Measurements from ENCODE around the gene LBR.

Gene LBR

DNA sequence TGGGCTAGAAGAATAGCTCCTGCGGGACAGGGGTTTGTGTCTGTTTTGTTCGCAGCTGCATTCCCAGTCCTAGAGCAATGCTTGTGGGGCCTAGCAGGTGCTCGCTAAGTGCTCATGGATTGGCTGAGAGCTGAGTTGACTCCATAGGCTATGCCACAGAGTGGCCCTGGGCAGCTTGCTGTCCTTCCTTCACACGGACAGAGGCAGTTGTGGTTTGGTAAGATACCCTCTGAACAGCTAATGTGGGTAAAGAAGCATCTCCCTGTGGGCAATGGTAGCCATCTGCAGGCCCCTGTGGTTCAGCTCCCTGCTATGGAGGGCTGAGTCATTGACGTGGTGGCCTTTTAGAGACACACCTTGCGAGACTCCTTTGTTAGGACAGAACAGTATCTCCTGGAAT is 23.5 kb upstream of the LBR start:
- no peak for DNase-seq
- TF ChIP-seq EZH2 (IDR thresholded peaks at IDR 0.05; ENCODE audit: borderline replicate concordance, low read depth, low read length, severe bottlenecking), result no peak
- TF ChIP-seq, protein P1, sequence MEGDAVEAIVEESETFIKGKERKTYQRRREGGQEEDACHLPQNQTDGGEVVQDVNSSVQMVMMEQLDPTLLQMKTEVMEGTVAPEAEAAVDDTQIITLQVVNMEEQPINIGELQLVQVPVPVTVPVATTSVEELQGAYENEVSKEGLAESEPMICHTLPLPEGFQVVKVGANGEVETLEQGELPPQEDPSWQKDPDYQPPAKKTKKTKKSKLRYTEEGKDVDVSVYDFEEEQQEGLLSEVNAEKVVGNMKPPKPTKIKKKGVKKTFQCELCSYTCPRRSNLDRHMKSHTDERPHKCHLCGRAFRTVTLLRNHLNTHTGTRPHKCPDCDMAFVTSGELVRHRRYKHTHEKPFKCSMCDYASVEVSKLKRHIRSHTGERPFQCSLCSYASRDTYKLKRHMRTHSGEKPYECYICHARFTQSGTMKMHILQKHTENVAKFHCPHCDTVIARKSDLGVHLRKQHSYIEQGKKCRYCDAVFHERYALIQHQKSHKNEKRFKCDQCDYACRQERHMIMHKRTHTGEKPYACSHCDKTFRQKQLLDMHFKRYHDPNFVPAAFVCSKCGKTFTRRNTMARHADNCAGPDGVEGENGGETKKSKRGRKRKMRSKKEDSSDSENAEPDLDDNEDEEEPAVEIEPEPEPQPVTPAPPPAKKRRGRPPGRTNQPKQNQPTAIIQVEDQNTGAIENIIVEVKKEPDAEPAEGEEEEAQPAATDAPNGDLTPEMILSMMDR (IDR thresholded peaks at IDR 0.05; ENCODE audit: borderline replicate concordance, extremely low read depth, low read length, poor library complexity, severe bottlenecking), result no peak
- H3K4me1 ChIP-seq (ENCODE audit: insufficient read depth, low read length), result peaks cover 3% of the 10 kb centered on the region

DNA sequence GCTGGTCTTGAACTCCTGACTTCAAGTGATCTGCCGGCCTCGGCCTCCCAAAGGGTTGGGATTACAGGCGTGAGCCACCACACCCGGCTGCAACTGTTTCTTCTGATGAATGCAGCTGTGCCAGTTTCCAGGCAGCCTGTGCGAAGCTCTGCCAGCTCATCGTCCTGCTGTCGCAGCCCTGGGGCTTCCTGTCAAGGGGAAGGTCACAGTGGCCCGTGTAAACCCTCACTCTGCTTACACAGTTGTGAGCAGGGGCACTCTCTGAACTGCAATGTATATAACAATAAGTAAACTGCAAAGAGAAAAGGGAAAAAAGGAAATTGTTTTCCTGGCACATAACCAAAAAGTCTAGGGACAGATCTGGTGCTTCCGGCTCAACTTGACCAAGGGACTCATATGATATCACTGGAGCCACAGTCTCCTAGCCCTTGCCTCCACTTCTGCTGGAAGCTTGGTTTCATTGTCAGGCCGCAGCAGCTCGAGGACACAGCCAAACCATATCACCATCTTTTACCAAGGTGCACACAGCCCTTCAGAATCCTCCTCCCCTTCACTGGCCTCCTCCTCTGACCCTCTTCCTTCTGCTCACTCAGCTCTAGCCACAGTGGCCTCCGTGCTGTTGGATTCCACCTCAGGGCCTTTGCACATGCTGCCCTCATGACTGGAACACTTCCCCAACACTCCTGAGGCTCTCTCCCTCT is 22.8 kb upstream of the LBR start:
- no peak overlapping the region for H3K9ac ChIP-seq (ENCODE audit: low read depth, low read length)
- TF ChIP-seq, protein P1 (IDR thresholded peaks at IDR 0.05; ENCODE audit: borderline replicate concordance, extremely low read depth, low read length, poor library complexity, severe bottlenecking), result no peak
- TF ChIP-seq EZH2 (IDR thresholded peaks at IDR 0.05; ENCODE audit: borderline replicate concordance, low read depth, low read length, severe bottlenecking), result no peak
- peaks cover 10% of the 10 kb centered on the region for H3K4me1 ChIP-seq (ENCODE audit: insufficient read depth, low read length)
- H3K27ac ChIP-seq (ENCODE audit: low read length), result no peak overlapping the region
- H4K20me1 ChIP-seq (ENCODE audit: insufficient read depth, low read length), result no peaks in the 10 kb centered on the region
- no peaks in the 10 kb centered on the region for H3K36me3 ChIP-seq (ENCODE audit: insufficient read depth, low read length)
- H3K27me3 ChIP-seq (ENCODE audit: insufficient read depth, low read length, poor library complexity), result no peaks in the 10 kb centered on the region
- H3K9me3 ChIP-seq (ENCODE audit: insufficient read depth, low read length, severe bottlenecking), result no peaks in the 10 kb centered on the region
- H2AFZ ChIP-seq (ENCODE audit: low read depth, low read length), result no peak overlapping the region
- DNase-seq (no peak), ATAC-seq (ENCODE audit: insufficient read depth, low read depth) (no peak; the same call in 2 of the 3 replicates)
- no peak overlapping the region for H3K4me3 ChIP-seq (ENCODE audit: low read depth in 1 of 2, low read length in 2 of 2)
- H3K4me2 ChIP-seq (ENCODE audit: insufficient read depth, low read length), result no peak overlapping the region
- H3K79me2 ChIP-seq (ENCODE audit: insufficient read depth, low read length), result no peaks in the 10 kb centered on the region

More for the DNA sequence above, 23.5 kb upstream of the LBR start:
- Histone ChIP-seq H3K9me3 (ENCODE audit: insufficient read depth, low read length, severe bottlenecking) (no peaks in the 10 kb centered on the region), H3K4me3 (ENCODE audit: low read depth in 1 of 2, low read length in 2 of 2) (no peak overlapping the region), H3K36me3 (ENCODE audit: insufficient read depth, low read length) (no peaks in the 10 kb centered on the region), H2AFZ (ENCODE audit: low read depth, low read length) (no peak overlapping the region), H4K20me1 (ENCODE audit: insufficient read depth, low read length) (no peaks in the 10 kb centered on the region), H3K4me2 (ENCODE audit: insufficient read depth, low read length) (no peak overlapping the region), H3K27me3 (ENCODE audit: insufficient read depth, low read length, poor library complexity) (no peaks in the 10 kb centered on the region), H3K9ac (ENCODE audit: low read depth, low read length) (no peak overlapping the region), H3K79me2 (ENCODE audit: insufficient read depth, low read length) (no peaks in the 10 kb centered on the region), H3K27ac (ENCODE audit: low read length) (no peak overlapping the region)
- peak; percentile 29; the same call in 2 of the 3 replicates for ATAC-seq (ENCODE audit: insufficient read depth, low read depth)

DNA sequence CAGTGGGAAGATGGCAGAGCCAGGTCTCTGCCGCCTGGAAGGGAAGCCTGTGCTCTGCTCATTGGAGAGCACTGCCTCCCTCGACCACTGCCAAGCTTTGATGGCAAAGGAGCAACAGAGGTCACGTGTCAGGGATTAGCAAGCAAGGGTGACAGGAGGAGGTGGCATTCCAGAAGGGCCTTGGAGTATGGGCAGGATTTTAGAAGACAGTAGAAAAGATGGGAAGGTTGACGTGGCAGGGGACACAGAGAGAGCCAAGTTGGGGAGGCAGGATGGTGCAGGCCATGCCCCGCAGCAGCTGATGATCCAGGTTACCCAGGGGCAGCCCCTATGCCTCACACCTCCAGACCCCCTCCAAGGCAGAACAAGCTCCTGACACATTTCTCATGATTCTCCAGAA is 21.9 kb upstream of the LBR start:
- Histone ChIP-seq H3K9ac (ENCODE audit: low read depth, low read length) (no peak overlapping the region), H2AFZ (ENCODE audit: low read depth, low read length) (no peak overlapping the region), H3K36me3 (ENCODE audit: insufficient read depth, low read length) (no peaks in the 10 kb centered on the region), H3K9me3 (ENCODE audit: insufficient read depth, low read length, severe bottlenecking) (no peaks in the 10 kb centered on the region), H3K27ac (ENCODE audit: low read length) (no peak overlapping the region), H3K79me2 (ENCODE audit: insufficient read depth, low read length) (no peaks in the 10 kb centered on the region), H3K4me1 (ENCODE audit: insufficient read depth, low read length) (peaks cover 18% of the 10 kb centered on the region), H4K20me1 (ENCODE audit: insufficient read depth, low read length) (no peaks in the 10 kb centered on the region), H3K4me3 (ENCODE audit: low read depth in 1 of 2, low read length in 2 of 2) (no peak overlapping the region), H3K27me3 (ENCODE audit: insufficient read depth, low read length, poor library complexity) (no peaks in the 10 kb centered on the region), H3K4me2 (ENCODE audit: insufficient read depth, low read length) (no peak overlapping the region)
- DNase-seq (no peak), ATAC-seq (ENCODE audit: insufficient read depth, low read depth) (no peak)
- TF ChIP-seq, protein P1 (IDR thresholded peaks at IDR 0.05; ENCODE audit: borderline replicate concordance, extremely low read depth, low read length, poor library complexity, severe bottlenecking), result no peak
- TF ChIP-seq EZH2 (IDR thresholded peaks at IDR 0.05; ENCODE audit: borderline replicate concordance, low read depth, low read length, severe bottlenecking), result no peak
